NCI-H1694 treated with DMSO at 0.1 percent for 48 hours (cell line): ENCODE results near the gene STXBP1.
A peak's percentile ranks its signal among the peaks of the same experiment; 100 is the strongest.

Experiments used
- DNase-seq: peaks from one replicate; lab custom pipeline; 2025; lab: John Stamatoyannopoulos, UW

STXBP1 gene

GRCh38 chr9:127611899-127612790 is at the start of gene STXBP1:
TSS of gene STXBP1 (plus strand) at chr9:127612277. CDS start at chr9:127612404, 127 bp downstream.
- peak; percentile 48 for DNase-seq

- DNase-seq, result no peak
These were observed 49.7 kb upstream of the STXBP1 start for GRCh38 chr9:127562279-127562796.

GRCh38 chr9:127562841-127563401 is 49.2 kb upstream of the STXBP1 start:
- no peak for DNase-seq

- no peak for DNase-seq
These were observed 48.5 kb upstream of the STXBP1 start for GRCh38 chr9:127563579-127563978.

- DNase-seq, result no peak
These were observed 46.8 kb upstream of the STXBP1 start for GRCh38 chr9:127565231-127565630.

- no peak for DNase-seq
These were observed 45.6 kb upstream of the STXBP1 start for GRCh38 chr9:127566351-127567001.

GRCh38 chr9:127567035-127567729 is 44.9 kb upstream of the STXBP1 start:
- no peak for DNase-seq

- no peak for DNase-seq
These were observed 44.1 kb upstream of the STXBP1 start for GRCh38 chr9:127567730-127568617.

- DNase-seq, result no peak
These were observed 43.5 kb upstream of the STXBP1 start for GRCh38 chr9:127568618-127568970.

- DNase-seq, result peak; percentile 60
These were observed 42.8 kb upstream of the STXBP1 start for GRCh38 chr9:127568971-127569885.

GRCh38 chr9:127569886-127570401 is 42.1 kb upstream of the STXBP1 start:
- no peak for DNase-seq

- peak; percentile 30 for DNase-seq
These were observed 41.5 kb upstream of the STXBP1 start for GRCh38 chr9:127570533-127571111.

- DNase-seq, result no peak
These were observed 40.1 kb upstream of the STXBP1 start for GRCh38 chr9:127571971-127572370.

- peak; percentile 12 for DNase-seq
These were observed 38.9 kb upstream of the STXBP1 start for GRCh38 chr9:127572961-127573721.

GRCh38 chr9:127574072-127574993 is 37.7 kb upstream of the STXBP1 start:
- DNase-seq, result peak; percentile 73

GRCh38 chr9:127575875-127576778 is 36.0 kb upstream of the STXBP1 start:
- DNase-seq, result no peak
